ENCODE data around the gene NCAM2. TPM values are rescaled to one million over a fixed set of nuclear protein-coding genes. Genes with fewer than 3 reads are reported as not detected.
"Not testable (repeated sequence)": the region's sequence is repeated elsewhere in the genome, so short reads cannot be mapped to it uniquely, and the experiment has no call there.

The NCAM2 gene
- polyA plus RNA-seq, 1 donor: 5.8 TPM

DNA sequence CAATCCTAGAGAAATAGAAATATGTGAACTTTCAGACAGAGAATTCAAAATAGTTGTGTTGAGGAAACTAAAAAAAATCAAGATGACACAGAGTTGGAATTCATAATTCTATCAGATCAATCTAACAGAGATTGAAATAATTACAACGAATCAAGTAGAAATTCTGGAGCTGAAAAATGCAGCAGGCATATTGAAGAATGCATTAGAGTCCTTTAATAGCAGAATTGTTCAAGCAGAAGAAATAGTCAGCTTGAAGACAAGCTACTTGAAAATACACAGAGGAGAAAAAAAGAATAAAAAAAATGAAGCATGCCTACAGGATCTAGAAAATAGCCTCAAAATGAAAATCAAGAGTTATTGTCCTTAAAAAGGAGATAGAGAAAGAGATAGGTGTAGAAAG is 347.1 kb downstream of the NCAM2 start:
- DNase-seq: no peak

DNA sequence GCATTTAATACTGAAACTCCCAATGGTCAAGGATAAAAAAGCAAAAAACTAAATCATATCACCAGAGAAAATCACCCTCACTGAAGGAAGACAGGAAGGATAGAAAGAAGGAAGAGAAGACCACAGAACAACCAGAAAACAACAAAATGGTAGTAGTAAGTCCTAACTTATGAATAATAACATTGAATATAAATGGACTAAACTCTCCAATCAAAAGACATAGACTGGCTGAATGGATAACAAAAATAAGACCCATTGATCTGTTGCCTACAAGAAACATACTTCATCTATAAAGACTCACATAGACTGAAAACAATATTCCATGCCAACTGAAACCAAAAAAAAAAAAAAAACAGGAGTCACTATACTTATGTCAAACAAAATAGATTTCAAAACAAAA is 347.7 kb downstream of the NCAM2 start:
- DNase-seq: no peak

DNA sequence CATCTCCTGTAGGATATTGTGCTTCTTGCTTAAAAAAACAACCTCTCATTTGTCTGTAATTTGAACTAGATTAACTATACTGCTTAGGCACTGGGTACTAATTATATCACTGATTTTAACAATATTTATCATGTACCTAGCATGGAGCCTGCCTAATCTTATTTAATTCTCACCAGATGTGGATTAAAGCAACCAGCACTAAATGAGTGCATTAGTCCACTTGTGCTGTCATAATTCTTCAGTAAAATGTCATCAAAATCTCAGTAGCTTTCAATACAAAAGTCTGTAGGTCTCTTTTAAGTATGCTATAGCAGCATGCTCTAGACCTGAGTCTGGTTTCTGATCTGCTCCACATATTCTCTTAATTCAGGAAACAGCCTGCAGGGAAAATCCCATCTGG is 368.1 kb downstream of the NCAM2 start:
- DNase-seq: no peak

DNA sequence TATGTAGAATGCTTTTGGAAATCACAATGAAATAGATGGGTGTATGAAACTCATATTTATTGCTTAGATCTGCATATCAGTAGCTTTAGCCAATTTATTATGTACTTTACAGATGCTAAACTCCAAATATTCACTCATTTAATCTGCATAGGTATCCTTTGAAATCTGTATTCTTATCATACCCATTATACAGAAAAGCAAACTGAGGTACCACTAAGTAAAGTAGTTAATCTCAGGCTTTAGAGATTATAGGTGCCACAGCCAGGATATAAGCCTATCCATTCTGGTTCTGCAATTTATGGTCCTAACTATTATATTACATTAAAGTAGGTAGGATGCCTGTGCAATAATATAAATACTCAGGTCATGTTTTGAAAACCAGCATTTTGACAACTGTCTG is 369.4 kb downstream of the NCAM2 start:
- DNase-seq: no peak

DNA sequence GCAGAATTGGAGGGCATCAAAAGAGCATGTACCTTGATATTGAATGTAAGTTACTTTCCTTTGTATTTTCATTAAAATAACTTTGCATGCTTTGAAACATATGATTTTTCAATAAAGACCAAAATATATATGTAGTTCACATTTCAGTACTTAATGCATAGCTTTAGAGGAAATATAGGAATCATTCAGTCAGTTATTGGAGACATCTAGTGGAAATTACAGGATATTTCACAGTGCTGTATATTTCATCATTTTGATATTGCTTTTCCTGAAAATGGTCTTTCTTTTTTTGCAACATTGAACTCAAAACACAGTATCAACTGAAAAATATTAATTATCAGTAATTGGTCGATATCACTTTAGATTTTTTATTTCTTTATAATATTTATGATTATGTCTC is 375.8 kb downstream of the NCAM2 start:
- peak; percentile 3 for DNase-seq

DNA sequence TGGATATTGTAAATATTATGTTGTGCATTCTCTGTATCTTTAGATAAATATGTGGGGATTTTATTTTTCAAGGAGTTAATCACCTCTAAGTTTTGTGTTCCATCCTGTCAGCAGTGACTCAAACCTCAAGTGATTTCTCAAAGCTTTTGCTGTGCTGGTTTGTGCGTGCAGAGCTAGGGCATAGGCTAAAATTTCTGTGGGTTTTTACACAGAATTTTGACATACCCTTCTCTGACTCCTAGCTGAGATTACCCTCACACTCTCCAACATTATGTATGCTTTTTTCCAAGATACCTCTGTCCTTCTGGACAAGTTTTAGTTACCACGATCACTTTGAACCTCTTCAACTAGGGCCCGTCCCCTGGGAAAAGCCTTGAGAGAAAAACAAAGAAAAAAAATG is 384.9 kb downstream of the NCAM2 start:
- DNase-seq: peak; percentile 1

DNA sequence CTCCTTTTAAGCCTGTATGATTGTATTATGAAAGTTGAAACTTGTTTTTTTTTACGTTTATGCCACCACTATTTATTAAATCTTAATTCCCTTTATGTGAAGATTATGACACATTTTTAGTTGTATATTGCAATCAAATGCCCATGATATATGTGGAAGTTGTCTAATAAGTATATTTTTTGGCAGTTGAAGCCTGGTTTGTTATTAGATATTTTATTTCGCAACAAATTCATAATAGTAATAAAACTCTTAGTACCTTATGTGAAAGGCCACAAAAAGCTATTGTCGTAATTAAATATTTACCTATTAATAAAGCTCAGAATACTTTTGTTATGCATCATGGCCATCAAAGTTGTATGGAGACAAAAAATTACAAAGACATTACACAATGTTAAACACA is 386.8 kb downstream of the NCAM2 start:
- no peak for DNase-seq

DNA sequence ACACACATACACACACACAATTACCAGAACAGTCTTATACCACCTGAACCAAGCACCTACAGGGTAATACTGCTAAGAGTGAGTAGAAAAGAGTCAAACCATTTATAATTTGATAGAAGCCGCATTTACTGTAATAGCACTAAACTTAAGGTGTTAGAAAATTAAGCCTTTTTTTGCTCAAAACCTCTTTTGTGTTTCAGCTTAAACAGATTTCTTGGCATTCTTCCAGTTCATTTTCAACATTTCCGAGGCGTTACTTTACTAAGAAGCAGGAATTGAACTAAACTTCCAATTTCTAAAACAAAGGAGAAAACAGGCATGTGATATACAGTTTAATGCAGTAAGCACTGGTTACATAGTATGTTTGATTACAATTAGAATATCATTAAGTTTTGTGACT is 387.2 kb downstream of the NCAM2 start:
- DNase-seq: no peak

DNA sequence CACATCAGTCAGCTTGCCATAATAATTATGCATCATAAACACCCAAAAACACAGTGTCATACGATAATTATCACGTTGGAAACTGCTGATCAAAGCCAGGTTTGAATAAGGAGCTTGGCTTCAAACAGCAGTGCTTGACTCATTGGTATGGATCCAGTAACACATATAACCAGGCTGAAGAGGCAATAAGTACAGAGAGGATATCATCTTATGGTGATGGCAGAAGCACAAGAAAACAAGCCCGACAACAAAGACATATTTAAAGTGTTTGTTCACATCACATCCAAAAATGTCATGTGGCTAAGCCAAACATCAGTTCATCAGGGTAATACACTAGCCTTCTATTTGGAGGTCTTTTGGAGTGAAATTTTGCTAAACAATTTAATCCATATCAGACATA is 389.7 kb downstream of the NCAM2 start:
- DNase-seq: no peak

DNA sequence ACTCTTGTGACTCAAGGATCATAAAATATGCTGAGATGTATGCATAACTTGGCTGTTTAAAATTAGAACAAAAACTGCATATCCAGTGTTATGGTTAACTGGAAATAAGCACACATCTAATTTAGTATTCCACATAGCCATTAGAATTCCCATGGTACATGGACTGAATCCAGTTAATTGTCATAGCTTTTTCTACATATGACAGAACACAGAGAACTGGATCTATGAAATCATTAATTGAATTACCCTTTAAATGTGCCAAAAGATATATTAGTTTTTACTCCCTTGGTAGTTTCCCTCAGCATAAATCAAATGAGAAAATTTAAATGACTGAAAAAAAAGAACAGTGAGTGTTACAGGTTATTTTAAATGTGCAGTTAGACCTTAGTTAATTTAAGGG is 395.9 kb downstream of the NCAM2 start:
- DNase-seq: no peak

DNA sequence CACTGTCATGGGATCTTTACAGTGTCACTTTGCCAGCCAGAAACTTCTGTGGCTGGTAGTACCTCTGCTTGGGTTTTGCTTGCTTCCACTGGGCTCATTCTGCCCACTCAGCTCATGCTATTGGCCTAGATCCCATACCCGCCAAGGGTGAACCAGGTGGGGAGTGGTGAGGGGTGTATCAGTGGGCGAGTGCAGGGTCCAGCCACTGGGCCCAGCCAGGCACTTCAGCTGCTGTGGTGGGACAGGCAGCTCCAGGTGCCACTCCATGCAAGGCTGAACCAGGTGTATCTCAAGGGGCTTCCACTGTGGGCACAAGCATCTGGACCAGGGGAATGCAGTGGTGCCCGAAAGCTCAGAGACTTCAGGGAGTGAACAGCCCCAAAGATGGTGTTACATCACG is 398.2 kb downstream of the NCAM2 start:
- no peak for DNase-seq

DNA sequence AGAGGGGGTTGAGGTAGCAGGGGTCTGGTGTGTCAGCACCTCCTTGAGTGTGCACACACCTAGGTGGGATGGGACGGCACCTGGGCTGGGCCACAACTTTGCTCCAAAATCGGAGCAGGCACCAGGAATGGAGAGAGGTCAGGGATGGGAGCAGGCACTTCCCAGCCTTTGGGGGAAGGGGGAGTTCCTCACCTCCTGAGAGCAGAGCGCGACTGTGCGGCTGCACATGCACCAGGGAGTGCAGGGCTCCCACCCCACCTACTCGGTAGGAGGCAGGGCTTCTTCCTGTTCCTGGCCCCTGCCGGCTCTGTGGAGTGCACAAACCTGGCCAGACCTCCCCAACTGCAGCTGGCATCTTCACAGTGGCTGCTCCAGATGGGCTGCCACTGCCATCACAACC is 399.3 kb downstream of the NCAM2 start:
- no peak for DNase-seq

DNA sequence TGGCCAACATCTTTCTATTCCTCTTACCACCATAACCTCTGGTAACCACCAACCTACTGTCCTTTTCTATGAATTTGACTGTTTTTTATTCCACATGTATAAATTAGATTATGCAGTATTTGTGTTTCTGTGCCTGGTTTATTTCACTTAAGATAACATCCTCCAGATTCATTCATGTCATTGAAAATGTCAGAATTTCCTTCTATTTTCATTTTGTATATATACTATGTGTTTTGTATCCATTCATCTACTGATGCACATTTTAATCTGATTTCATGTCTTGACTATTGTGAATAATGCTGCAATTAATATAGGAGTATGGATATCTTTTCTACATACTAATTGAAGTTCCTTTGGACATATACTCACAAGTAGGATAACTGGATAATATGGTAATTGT is 403.2 kb downstream of the NCAM2 start:
- DNase-seq: no peak

DNA sequence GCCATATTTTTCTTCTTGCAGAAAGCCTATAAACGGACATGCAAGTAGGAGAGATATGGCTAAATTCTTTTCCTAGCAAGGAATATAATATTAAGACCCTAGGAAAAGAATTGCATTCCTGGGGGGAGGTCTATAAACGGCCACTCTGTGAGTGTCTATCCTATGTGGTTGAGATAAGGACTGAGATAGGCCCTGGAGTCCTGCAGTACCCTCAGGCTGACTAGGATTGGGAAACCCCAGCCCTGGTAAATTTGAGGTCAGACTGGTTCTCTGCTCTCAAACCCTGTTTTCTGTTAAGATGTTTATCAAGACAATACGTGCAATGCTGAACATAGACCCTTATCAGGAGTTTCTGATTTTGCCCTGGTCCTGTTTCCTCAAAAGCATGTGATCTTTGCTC is 404.0 kb downstream of the NCAM2 start:
- DNase-seq: not testable (repeated sequence)

DNA sequence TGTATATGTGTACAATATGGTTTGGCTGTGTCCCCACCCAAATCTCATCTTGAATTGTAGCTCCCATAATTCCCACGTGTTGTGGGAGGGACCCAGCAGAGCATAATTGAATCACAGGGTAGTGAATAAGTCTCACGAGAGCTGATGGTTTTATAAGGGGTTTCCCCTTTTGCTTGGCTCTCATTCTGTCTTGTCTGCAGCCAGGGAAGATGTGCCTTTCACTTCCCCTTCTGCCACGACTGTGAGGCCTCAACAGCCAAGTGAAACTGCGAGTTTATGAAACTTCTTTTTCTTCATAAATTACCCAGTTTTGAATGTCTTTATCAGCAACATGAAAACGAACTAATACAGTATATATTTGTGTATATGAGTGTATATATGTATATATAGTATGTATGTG is 406.1 kb downstream of the NCAM2 start:
- DNase-seq: not testable (repeated sequence)

DNA sequence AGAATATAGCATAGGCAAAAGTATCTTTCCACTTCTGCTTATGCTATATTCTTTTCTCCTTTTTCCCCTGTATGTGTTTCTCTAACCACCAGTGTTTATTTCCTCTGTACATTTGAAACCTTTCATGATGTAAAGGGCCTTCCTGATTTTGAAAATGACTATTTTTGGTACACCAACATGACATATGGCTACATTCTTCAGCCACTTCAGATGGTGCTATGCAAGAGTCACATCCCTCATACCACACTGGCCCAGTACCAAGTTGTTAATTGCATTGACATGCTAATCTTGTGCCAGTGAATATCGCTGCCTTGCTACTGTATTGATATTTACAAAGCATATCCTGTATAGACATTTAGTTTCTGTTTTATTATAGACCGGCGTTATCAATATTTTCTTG is 408.7 kb downstream of the NCAM2 start:
- DNase-seq: no peak

DNA sequence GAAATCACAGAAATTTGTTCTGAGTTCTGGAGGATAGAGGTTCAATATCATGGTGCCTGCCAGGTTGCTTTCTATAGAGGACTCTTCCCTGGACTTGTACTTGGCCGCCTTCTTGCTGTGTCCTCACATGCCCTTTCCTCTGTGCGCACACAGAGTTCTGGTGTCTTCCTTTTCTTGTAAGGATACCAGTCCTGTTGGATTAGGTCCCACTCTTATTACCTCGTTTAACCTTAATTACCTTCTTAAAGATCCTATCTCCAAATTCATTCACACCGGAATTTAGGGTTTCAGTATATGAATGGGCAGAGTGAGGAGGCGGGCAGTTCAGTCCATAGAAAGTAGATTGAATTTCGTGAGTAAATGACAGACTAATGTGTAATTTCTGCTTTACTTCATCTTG is 413.9 kb downstream of the NCAM2 start:
- no peak for DNase-seq

DNA sequence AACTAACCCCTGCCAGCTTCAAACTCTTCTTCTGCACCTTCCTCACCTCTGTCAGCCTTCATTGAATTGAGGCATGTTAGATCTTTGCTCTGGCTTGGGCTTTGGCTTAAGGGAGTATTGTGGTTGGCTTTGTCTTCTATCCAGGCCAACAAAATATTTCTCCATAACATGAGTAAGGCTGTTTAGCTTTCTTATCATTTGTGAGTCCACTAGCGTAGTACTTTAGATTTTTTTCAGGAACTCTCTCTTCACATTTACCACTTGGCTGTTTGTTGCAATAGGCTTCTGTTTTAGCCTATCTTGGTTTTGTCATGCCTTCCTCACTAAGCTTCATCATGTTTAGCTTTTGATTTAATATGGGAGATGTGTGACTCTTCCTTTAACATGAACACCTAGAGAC is 417.5 kb downstream of the NCAM2 start:
- DNase-seq: no peak

DNA sequence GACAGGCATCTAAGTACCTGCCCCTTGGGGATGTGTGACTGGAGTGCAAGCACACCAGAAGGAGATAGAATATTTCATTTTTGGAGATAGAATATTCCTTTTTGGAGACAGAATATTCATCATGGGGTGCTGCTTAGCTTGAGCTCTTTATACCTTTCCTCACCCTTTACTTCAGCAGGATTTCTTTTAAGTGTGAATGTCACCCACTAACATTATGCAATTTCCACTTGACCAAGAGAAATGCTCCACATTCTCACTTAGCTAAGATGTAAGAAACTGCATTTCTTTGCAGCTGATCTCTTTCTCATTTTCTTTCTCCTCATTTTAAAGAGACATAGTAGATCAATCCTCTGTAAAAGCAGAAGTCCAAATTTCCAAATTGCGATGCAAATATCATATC is 436.7 kb downstream of the NCAM2 start:
- no peak for DNase-seq

DNA sequence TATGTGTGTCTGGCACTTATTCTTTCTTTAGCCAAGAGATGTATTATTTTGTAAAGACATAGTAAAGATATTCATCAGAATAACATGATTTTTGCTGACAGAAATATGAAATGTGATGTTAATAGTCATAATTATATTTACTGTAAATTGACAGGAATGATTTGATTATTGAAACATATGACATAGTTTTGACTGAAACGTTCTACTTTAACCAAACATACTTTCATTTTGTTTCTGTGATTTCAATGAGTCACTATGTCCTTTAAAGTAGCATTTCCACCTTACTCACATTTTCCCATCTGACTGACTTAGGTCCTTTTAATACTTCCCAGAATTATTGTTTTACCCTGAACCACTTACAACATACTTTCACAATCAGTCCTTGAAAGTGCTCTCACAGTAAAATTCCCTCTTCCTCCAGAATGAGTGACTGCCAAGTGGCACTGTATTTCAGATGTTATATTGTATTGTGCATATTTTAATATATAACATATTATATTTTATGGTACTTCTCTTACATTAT is 437.9 kb downstream of the NCAM2 start:
- DNase-seq: no peak

DNA sequence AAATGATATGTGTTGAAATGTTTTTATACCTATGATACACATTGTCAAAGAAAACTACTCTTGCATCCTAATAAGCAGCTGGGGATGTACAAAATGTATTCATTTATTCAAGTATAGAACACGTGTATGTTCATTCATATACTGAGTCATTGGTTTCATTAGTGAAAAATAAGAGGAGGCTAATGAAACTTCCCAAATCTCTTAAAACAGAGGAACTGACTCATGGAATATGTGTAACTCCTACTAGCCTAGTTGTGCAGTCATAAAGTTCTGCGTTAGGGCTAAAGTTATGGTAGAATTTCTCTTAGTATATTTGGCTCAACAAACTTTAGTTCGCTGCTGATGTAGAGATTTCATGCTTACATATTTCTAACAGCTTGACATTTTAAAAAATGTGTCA is 441.6 kb downstream of the NCAM2 start:
- DNase-seq: no peak

DNA sequence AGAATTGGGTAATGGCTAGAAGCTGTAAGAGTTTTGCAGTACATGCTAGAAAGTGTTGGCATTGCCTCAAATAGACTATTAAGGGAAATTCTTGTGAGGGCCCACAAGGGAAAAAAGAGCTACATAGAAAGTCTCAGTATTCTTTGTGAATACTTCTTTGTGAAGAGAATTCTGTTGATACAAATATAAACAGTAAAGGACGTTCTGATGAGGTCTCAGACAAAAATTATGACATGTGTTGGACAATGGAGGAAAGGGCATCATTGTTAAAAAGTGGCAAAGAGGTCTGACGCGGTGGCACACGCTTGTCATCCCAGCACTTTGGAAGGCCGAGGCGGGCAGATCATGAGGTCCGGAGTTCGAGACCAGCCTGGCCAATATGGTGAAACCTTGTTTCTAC is 458.9 kb downstream of the NCAM2 start:
- DNase-seq: no peak

DNA sequence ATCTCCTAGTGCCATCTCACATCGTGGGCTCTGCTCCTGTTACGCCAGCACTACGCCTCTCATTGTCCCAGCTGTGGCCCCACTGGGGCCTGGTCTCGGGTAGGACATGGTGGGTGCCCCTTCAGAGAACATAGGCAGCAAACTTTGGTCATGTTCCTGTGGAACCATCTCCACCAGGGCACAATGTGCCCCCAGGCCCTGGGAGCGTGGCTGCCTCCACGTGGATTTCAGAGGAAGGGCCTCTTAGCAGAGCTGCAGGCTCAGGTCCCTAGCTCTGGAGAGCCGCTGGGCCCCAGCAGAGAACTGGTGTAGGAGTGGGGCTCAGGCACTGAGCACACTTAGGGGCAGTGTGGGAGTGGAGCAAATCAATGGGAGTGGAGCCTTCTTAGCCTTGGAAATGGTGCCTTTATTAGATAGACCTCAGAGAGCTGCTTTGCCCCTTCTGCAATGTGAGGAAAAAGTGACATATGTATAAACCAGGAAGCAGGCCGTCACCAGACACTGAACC is 460.0 kb downstream of the NCAM2 start:
- no peak for DNase-seq

DNA sequence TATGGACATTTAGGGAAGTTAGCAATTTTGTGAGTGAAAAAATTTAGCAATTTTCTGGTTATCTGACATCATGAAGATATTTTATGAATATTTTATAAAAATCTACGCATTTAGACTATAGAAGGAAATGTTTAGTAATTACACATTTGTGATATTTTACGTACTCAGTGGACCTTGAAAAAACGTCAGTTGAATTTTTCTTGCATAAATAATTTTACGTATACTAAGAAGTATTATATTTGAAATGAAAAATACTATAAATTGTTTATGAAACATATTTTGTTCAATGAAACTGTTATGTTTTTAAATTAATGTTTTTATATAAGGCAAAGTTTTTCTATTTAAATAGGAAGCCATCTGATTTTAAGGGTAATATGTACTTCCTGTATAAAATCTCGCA is 462.8 kb downstream of the NCAM2 start:
- DNase-seq: no peak

DNA sequence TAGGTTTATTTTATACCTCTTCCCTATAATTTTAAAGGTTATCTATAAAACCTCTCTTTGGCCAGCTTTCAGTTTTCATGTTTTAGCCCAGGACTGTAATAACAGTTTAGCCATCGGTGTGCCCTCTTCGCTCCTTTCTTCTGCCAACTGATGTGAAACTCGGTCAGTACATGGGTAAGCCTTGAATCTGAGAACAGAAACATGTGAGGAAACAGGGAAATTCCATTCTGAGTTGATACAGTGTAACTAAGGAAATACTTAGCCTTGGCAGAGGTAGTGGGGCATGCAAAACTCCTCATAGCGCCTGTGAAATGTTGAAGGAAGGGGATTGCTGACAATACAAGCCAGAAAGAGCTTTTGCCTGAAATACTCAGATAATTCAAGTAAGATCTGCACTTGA is 465.2 kb downstream of the NCAM2 start:
- peak; percentile 4 for DNase-seq

DNA sequence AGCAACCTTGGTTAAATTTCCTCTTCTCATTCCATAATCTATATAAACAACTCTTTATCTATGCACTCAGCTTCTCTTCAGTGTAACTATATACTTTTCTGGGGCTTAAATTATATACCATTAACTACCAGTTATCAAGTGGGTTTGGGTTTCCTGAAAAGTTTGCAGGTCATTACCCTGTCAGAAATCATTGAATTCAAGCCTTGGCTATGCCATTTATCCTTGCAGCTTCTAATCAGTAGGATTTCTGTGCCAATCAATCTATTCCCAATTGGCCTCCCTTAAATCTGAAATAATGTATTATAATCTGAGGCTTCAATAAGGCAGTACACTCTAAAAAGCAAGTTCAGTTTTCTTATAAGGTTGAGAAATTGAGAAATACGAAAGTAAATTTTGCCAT is 466.5 kb downstream of the NCAM2 start:
- no peak for DNase-seq
